ENCODE results near the gene DACH1. TPM values are rescaled to one million over a fixed set of nuclear protein-coding genes. Genes with fewer than 3 reads are reported as not detected.

Gene DACH1
- total and polyA plus RNA-seq, 9 of the 15 experiments (the other 6 are each of a cell fraction or from before 2014, with no cell fraction given), result 0.04 to 0.07 (median 0.04) TPM; not detected in 2

- TF ChIP-seq DNMT1 (IDR thresholded peaks at IDR 0.05), result no peak
Measured at GRCh38 chr13:71722206-71722605, 144.8 kb downstream of the DACH1 start (continued).

GRCh38 chr13:71721104-71721503 lies 145.9 kb downstream of the DACH1 start:
- CTCF ChIA-PET (ENCODE audit: low intra/inter-chr PET ratio), result no interaction called here
- TF ChIP-seq MAFG (tag; conservative IDR thresholded peaks at IDR 0.05) (peak; percentile 45), POLR2G (IDR thresholded peaks at IDR 0.05; ENCODE audit: low read depth, low read length) (no peak), ZNF316 (IDR thresholded peaks at IDR 0.05) (peak; percentile 56), SREBF2 (CRISPR knock-in tag; IDR thresholded peaks at IDR 0.05) (no peak), HDGF (IDR thresholded peaks at IDR 0.05) (no peak), MAFK (IDR thresholded peaks at IDR 0.05; ENCODE audit: low read length) (0 out of 2 replicates have a peak, but pooled peaks have one; percentile 25), C11orf30 (IDR thresholded peaks at IDR 0.05; ENCODE audit: low read depth) (peak; percentile 33; the same call in 1 of the 2 replicates), ZNF124 (CRISPR knock-in tag; IDR thresholded peaks at IDR 0.05) (no peak), CBX1 (IDR thresholded peaks at IDR 0.05; ENCODE audit: low read depth) (no peak), ZNF507 (tag; conservative IDR thresholded peaks at IDR 0.05) (no peak), MLX (CRISPR knock-in tag; conservative IDR thresholded peaks at IDR 0.05) (no peak), SMC3 (conservative IDR thresholded peaks at IDR 0.05; ENCODE audit: insufficient read depth, low read depth, low read length) (no peak), MAFF (IDR thresholded peaks at IDR 0.05; ENCODE audit: low read length) (peak; percentile 37; the same call in 1 of the 2 replicates), HLTF (IDR thresholded peaks at IDR 0.05) (no peak)

More at GRCh38 chr13:71721104-71721503, 145.9 kb downstream of the DACH1 start:
- Histone ChIP-seq H3K9ac (ENCODE audit: insufficient read depth in 1 of 2, low read depth in 2 of 2, low read length in 2 of 2) (no peak overlapping the region), H3K9me1 (ENCODE audit: control insufficient read depth, insufficient read depth, low read length) (no peaks in the 10 kb centered on the region), H4K20me1 (replicated peaks; ENCODE audit: control insufficient read depth, insufficient read depth, low read length) (no peaks in the 10 kb centered on the region), H3K27ac (ENCODE audit: extremely low read depth, low read depth, low read length) (no peak overlapping the region), H3K79me2 (ENCODE audit: control insufficient read depth, insufficient read depth, low read length) (no peaks in the 10 kb centered on the region), H3K36me3 (ENCODE audit: control insufficient read depth, insufficient read depth, low read length) (no peaks in the 10 kb centered on the region), H3K9me3 (replicated peaks; ENCODE audit: control insufficient read depth, insufficient read depth, low read depth, low read length) (no peaks in the 10 kb centered on the region), H3K4me2 (ENCODE audit: insufficient read depth, low read length) (no peak overlapping the region), H2AFZ (ENCODE audit: low read depth, low read length) (no peak overlapping the region), H3K4me1 (replicated peaks in 1 of 2; ENCODE audit: control insufficient read depth in 2 of 2, insufficient read depth in 2 of 2, low read length in 2 of 2) (no peaks in the 10 kb centered on the region), H3K4me3 (no peak overlapping the region), H3K27me3 (ENCODE audit: control insufficient read depth in 2 of 2, insufficient read depth in 2 of 2, low read length in 2 of 2) (no peaks in the 10 kb centered on the region)
- DNase-seq (ENCODE audit: extremely low read depth in 1 of 4, low spot score in 3 of 4) (no peak), FAIRE-seq (no peak), ATAC-seq (no peak)
- in situ Hi-C loops (cut with MboI) (no loop called here), intact Hi-C loops (cut with micrococcal nuclease) (no loop called here)
- no TSS peak for BruUV-seq (replicated peaks)
- POLR2A ChIA-PET, result no interaction called here
- 0% methylated on average over 1 of the region's 1 CpG for WGBS (ENCODE audit: insufficient coverage, low coverage, missing lambda C conversion rate)

Measured in K562 (cell line).